A549 (cell line): ENCODE measurements around the gene PI4K2A. TPM values are rescaled to one million over a fixed set of nuclear protein-coding genes. Genes with fewer than 3 reads are reported as not detected.
A peak's percentile ranks its signal among the peaks of the same experiment; 100 is the strongest.

Experiments
- ATAC-seq, 2 experiments: fragments of 200-7000 bp in 1 of 2; fragments of >200 bp in 1 of 2; cut with Nextera tagmentation in 1 of 2; cut with Tn5 transposase in 1 of 2; 3 replicates each; pipeline versions ENCODE4 v1.8.0 to v1.9.1; 2018 to 2020; ENCODE audit warnings: mild to moderate bottlenecking in 1 of 2, moderate library complexity in 1 of 2
- CTCF ChIA-PET: fragments of 300-600 bp; sonication (Branson Sonifier 250); formaldehyde crosslinking; extraction: SDS; loops from one replicate; lab custom pipeline; 2021; ENCODE audit warnings: antibody characterized with exemption, inconsistent platforms; lab: Yijun Ruan, JAX
- POLR2A ChIA-PET: fragments of 350-600 bp; formaldehyde crosslinking; extraction: SDS; loops from one replicate; lab custom pipeline; 2021; ENCODE audit warnings: antibody characterized with exemption, inconsistent platforms; lab: Yijun Ruan, JAX
- DNase-seq, 2 experiments: peaks; one replicate each; pipeline versions ENCODE4 v3.0.0 to v3.0.0-alpha.2; 2011 to 2016; ENCODE audit warnings: low read depth in 1 of 2, low spot score in 1 of 2
- FAIRE-seq: peaks from 2 replicates; lab custom pipeline; 2011; peaks lifted over from hg19 to GRCh38; lab: Jason Lieb, UNC
- H3K27ac ChIP-seq, 2 experiments: fragments of >200 bp; sonication (Bioruptor Twin); formaldehyde crosslinking; 3 replicates each; pipeline ENCODE4 v1.5.1; 2016 to 2017
- H3K4me1 ChIP-seq: fragments of >200 bp; sonication (Bioruptor Twin); formaldehyde crosslinking; 3 replicates; pipeline ENCODE4 v1.6.1; 2016
- H3K4me2 ChIP-seq: fragments of >200 bp; sonication (Bioruptor Twin); formaldehyde crosslinking; 3 replicates; pipeline ENCODE4 v1.6.1; 2016
- H3K4me3 ChIP-seq: fragments of >200 bp; sonication (Bioruptor Twin); formaldehyde crosslinking; 3 replicates; pipeline ENCODE4 v1.5.1; 2016
- H3K9me3 ChIP-seq: fragments of >200 bp; sonication (Bioruptor Twin); formaldehyde crosslinking; 3 replicates; pipeline ENCODE4 v1.6.1; 2016
- E2F6 ChIP-seq: IDR thresholded peaks from 2 replicates; pipeline ENCODE4 v1.6.1; 2012; ENCODE audit warnings: low read depth, borderline replicate concordance
- EP300 ChIP-seq, 2 experiments: fragments of >200 bp; sonication (Bioruptor Twin); formaldehyde crosslinking; IDR thresholded peaks; 2 replicates in 1 of 2; 3 replicates in 1 of 2; pipeline ENCODE4 v1.6.1; 2016 to 2017
- FOSL2 ChIP-seq, 2 experiments: fragments of 450-650 bp in 1 of 2; fragments of >200 bp in 1 of 2; sonication (Bioruptor Twin) in 1 of 2; formaldehyde crosslinking; IDR thresholded peaks; 2 replicates each; pipeline versions ENCODE4 v1.5.0 to v1.6.1; 2016 to 2020; ENCODE audit warnings: mild to moderate bottlenecking in 1 of 2, moderate library complexity in 1 of 2
- JUN ChIP-seq, 2 experiments: fragments of >200 bp; sonication (Bioruptor Twin); formaldehyde crosslinking; IDR thresholded peaks; 2 replicates in 1 of 2; 3 replicates in 1 of 2; pipeline ENCODE4 v1.6.1; 2016 to 2017
- JUNB ChIP-seq: fragments of >200 bp; sonication (Bioruptor Twin); formaldehyde crosslinking; IDR thresholded peaks from 2 replicates; pipeline ENCODE4 v1.6.1; 2016
- NFE2L2 ChIP-seq: fragments of 150-350 bp; conservative IDR thresholded peaks from 2 replicates; pipeline ENCODE4 v1.6.1; 2014; ENCODE audit warnings: low read length
- RAD21 ChIP-seq, 2 experiments: fragments of >200 bp in 1 of 2; sonication (Bioruptor Twin) in 1 of 2; formaldehyde crosslinking in 1 of 2; IDR thresholded peaks in 1 of 2; conservative IDR thresholded peaks in 1 of 2; 2 replicates in 1 of 2; 3 replicates in 1 of 2; pipeline ENCODE4 v1.6.1; 2012 to 2018; ENCODE audit warnings: inconsistent platforms in 1 of 2
- RFX5 ChIP-seq: fragments of 450-650 bp; IDR thresholded peaks from 2 replicates; pipeline ENCODE4 v1.7.1; 2014; ENCODE audit warnings: antibody characterized with exemption, mild to moderate bottlenecking, moderate library complexity
- SMC3 ChIP-seq: fragments of >200 bp; sonication (Bioruptor Twin); formaldehyde crosslinking; IDR thresholded peaks from 3 replicates; pipeline ENCODE4 v1.6.1; 2018; ENCODE audit warnings: inconsistent platforms
- ZNF302 ChIP-seq: fragments of 250-450 bp; sonication (Bioruptor Pico); IDR thresholded peaks from 2 replicates; pipeline ENCODE4 v1.9.0; 2021; ENCODE audit warnings: inconsistent platforms, mild to moderate bottlenecking, moderate library complexity
- ZSCAN20 ChIP-seq: fragments of 250-450 bp; sonication (Bioruptor Pico); IDR thresholded peaks from 2 replicates; pipeline ENCODE4 v1.8.0; 2022; ENCODE audit warnings: mild to moderate bottlenecking, moderate library complexity
- WGBS: methylation state at CpG from one replicate; pipeline ENCODE4 v1.1.6; 2017; ENCODE audit errors: missing lambda C conversion rate; 5-methylcytosine and 5-hydroxymethylcytosine counted together
- polyA plus RNA-seq, 4 experiments: library from polyadenylated mRNA; depleted of rRNA in 3 of 4; stranded (reverse); fragments of >200 nt; fragmentation: RNase III in 1 of 4; extraction: RNeasy Plus Mini Kit Qiagen cat#74134 plus additional on column Dnase treatment in 1 of 4; gene quantifications; 2 replicates in 3 of 4; 3 replicates in 1 of 4; pipeline ENCODE4 v1.2.3, GENCODE V29; 2011 to 2017
- TF ChIP-seq, protein P1 (sequence below): fragments of >200 bp; sonication (Bioruptor Twin); formaldehyde crosslinking; IDR thresholded peaks from 2 replicates; pipeline ENCODE4 v1.6.1; 2016
- TF ChIP-seq, protein P2 (sequence below): fragments of 250-450 bp; sonication (Bioruptor Pico); IDR thresholded peaks from 2 replicates; pipeline ENCODE4 v1.5.0; 2021; ENCODE audit warnings: mild to moderate bottlenecking, moderate library complexity, borderline replicate concordance
- TF ChIP-seq, protein P3 (sequence below): IDR thresholded peaks from 2 replicates; pipeline ENCODE4 v1.6.1; 2012
- TF ChIP-seq, protein P4 (sequence below): fragments of >200 bp; sonication (Bioruptor Twin); formaldehyde crosslinking; IDR thresholded peaks from 3 replicates; pipeline ENCODE4 v1.6.1; 2016
- TF ChIP-seq, protein P5 (sequence below): fragments of 250-450 bp; sonication (Bioruptor Pico); IDR thresholded peaks from 2 replicates; pipeline ENCODE4 v1.5.0; 2020; ENCODE audit warnings: low read depth, mild to moderate bottlenecking, moderate library complexity
- TF ChIP-seq, protein P6 (sequence below): fragments of 200-600 bp; sonication (generic); IDR thresholded peaks from 2 replicates; pipeline ENCODE4 v1.6.1; 2016; ENCODE audit warnings: antibody characterized with exemption, mild to moderate bottlenecking, moderate library complexity

The PI4K2A gene
- polyA plus RNA-seq, 2 of the 4 experiments (the other 2 are of a cell fraction) = 16.6 TPM

DNA sequence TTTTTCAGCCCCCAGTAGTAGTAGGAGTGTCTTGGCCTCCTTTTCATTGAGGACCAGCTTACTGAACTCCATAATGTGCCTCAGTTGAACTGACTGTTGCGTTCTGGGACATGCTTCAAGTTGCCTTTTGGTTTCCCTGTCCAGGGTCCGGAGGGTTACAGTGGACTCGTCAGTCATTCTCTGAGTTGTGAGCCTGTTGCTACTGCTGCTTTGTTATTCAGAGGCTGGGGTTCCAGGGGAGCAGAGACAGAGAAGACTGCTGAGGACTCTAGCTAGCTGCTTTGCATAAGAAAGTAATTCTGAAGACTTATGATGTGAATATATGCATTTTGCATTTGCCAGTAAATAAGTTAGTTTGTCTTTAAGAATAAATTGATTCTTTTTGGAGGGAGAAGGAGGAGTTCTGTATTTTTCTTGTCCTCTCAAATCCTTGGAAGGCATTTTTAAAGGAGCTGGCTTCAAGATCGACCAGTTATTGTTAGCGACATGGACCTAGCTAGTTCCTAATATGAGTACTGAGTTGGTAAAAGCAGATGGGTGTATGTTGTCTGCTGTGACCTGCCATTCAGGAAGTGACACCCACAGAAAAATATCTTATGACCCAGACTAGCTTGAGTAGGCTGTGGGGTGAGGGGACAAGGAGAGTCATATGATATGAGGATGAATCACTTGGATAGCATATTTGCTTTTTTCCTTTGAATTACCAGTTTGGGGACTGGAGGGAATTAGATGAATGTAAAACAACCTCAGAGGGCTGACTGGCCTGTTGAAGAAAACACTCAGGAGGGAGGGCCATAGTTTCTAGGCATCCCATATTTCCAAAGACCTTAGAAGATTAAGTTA, 8.3 kb downstream of the PI4K2A start:
- ChIA-PET CTCF (interaction anchor here (0.8 to 3.9 kb wide), 11 partner anchors 11 to 241 kb away, joined by 3 to 14 read pairs (median 4); partner anchors contain the start of genes ANKRD2 and AVPI1), POLR2A (interaction anchor here (0.5 to 1.9 kb wide), 5 partner anchors 9 to 240 kb away, joined by 3 to 8 read pairs (median 5); partner anchors contain the start of genes AVPI1 and PI4K2A)
- FAIRE-seq (peak; percentile 94), DNase-seq (peak; percentile 86 to 87), ATAC-seq (peak; percentile 93 to 94)
- Histone ChIP-seq H3K9me3 (no peaks in the 10 kb centered on the region), H3K4me2 (peak overlapping the region; percentile 71), H3K4me3 (no peak overlapping the region), H3K4me1 (peaks cover 58% of the 10 kb centered on the region), H3K27ac (peak overlapping the region; percentile 88 to 91)
- WGBS = 50% methylated on average over 5 of the region's 5 CpGs
- TF ChIP-seq, protein P1, sequence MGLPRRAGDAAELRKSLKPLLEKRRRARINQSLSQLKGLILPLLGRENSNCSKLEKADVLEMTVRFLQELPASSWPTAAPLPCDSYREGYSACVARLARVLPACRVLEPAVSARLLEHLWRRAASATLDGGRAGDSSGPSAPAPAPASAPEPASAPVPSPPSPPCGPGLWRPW = no peak
- TF ChIP-seq, protein P2, sequence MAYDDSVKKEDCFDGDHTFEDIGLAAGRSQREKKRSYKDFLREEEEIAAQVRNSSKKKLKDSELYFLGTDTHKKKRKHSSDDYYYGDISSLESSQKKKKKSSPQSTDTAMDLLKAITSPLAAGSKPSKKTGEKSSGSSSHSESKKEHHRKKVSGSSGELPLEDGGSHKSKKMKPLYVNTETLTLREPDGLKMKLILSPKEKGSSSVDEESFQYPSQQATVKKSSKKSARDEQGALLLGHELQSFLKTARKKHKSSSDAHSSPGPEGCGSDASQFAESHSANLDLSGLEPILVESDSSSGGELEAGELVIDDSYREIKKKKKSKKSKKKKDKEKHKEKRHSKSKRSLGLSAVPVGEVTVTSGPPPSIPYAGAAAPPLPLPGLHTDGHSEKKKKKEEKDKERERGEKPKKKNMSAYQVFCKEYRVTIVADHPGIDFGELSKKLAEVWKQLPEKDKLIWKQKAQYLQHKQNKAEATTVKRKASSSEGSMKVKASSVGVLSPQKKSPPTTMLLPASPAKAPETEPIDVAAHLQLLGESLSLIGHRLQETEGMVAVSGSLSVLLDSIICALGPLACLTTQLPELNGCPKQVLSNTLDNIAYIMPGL (CRISPR knock-in tag) = no peak
- 0 out of 5 replicates have a peak, but pooled peaks of 1 of the 2 experiments have one; percentile 21 for TF ChIP-seq RAD21 (conservative IDR thresholded peaks at IDR 0.05 in 1 of 2, IDR thresholded peaks at IDR 0.05 in 1 of 2)
- peak; percentile 87 for TF ChIP-seq FOSL2 (IDR thresholded peaks at IDR 0.05)
- TF ChIP-seq FOSL2 (CRISPR knock-in tag; IDR thresholded peaks at IDR 0.05) = peak; percentile 93
- no peak for TF ChIP-seq NFE2L2
- TF ChIP-seq, protein P3, sequence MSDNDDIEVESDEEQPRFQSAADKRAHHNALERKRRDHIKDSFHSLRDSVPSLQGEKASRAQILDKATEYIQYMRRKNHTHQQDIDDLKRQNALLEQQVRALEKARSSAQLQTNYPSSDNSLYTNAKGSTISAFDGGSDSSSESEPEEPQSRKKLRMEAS = peak; percentile 71
- TF ChIP-seq E2F6 = no peak
- TF ChIP-seq, protein P4, sequence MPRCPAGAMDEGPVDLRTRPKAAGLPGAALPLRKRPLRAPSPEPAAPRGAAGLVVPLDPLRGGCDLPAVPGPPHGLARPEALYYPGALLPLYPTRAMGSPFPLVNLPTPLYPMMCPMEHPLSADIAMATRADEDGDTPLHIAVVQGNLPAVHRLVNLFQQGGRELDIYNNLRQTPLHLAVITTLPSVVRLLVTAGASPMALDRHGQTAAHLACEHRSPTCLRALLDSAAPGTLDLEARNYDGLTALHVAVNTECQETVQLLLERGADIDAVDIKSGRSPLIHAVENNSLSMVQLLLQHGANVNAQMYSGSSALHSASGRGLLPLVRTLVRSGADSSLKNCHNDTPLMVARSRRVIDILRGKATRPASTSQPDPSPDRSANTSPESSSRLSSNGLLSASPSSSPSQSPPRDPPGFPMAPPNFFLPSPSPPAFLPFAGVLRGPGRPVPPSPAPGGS = 0 out of 3 replicates have a peak, but pooled peaks have one; percentile 21
- TF ChIP-seq RFX5 = no peak
- no peak for TF ChIP-seq ZNF302
- TF ChIP-seq, protein P5, sequence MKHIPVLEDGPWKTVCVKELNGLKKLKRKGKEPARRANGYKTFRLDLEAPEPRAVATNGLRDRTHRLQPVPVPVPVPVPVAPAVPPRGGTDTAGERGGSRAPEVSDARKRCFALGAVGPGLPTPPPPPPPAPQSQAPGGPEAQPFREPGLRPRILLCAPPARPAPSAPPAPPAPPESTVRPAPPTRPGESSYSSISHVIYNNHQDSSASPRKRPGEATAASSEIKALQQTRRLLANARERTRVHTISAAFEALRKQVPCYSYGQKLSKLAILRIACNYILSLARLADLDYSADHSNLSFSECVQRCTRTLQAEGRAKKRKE = no peak
- peak; percentile 64 to 75; a peak in 4 of 5 replicates for TF ChIP-seq JUN (IDR thresholded peaks at IDR 0.05)
- peak; percentile 84 for TF ChIP-seq JUNB
- TF ChIP-seq, protein P6, sequence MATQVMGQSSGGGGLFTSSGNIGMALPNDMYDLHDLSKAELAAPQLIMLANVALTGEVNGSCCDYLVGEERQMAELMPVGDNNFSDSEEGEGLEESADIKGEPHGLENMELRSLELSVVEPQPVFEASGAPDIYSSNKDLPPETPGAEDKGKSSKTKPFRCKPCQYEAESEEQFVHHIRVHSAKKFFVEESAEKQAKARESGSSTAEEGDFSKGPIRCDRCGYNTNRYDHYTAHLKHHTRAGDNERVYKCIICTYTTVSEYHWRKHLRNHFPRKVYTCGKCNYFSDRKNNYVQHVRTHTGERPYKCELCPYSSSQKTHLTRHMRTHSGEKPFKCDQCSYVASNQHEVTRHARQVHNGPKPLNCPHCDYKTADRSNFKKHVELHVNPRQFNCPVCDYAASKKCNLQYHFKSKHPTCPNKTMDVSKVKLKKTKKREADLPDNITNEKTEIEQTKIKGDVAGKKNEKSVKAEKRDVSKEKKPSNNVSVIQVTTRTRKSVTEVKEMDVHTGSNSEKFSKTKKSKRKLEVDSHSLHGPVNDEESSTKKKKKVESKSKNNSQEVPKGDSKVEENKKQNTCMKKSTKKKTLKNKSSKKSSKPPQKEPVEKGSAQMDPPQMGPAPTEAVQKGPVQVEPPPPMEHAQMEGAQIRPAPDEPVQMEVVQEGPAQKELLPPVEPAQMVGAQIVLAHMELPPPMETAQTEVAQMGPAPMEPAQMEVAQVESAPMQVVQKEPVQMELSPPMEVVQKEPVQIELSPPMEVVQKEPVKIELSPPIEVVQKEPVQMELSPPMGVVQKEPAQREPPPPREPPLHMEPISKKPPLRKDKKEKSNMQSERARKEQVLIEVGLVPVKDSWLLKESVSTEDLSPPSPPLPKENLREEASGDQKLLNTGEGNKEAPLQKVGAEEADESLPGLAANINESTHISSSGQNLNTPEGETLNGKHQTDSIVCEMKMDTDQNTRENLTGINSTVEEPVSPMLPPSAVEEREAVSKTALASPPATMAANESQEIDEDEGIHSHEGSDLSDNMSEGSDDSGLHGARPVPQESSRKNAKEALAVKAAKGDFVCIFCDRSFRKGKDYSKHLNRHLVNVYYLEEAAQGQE = no peak
- TF ChIP-seq EP300 (IDR thresholded peaks at IDR 0.05) = peak; percentile 23 to 56; a peak in 2 of 5 replicates
- no peak for TF ChIP-seq ZSCAN20
- peak; percentile 20; the same call in 1 of the 3 replicates for TF ChIP-seq SMC3
